Dermis microvascular lymphatic vessel endothelial cell (primary cell): ENCODE measurements around the gene FILIP1L. TPM values are rescaled to one million over a fixed set of nuclear protein-coding genes. Genes with fewer than 3 reads are reported as not detected.

Experiments
- DNase-seq, 2 donors: peaks; one replicate each; pipeline versions ENCODE4 v3.0.0 to v3.0.0-alpha.2; 2010; ENCODE audit warnings: low read depth in 2 of 2
- total RNA-seq: library from RNA; depleted of rRNA; stranded (reverse); fragments of >200 nt; gene quantifications from 2 replicates; pipeline ENCODE4 v1.2.1, GENCODE V29; 2014

FILIP1L gene
- total RNA-seq, 1 donor from 2014 or later: 19.0 TPM

DNA sequence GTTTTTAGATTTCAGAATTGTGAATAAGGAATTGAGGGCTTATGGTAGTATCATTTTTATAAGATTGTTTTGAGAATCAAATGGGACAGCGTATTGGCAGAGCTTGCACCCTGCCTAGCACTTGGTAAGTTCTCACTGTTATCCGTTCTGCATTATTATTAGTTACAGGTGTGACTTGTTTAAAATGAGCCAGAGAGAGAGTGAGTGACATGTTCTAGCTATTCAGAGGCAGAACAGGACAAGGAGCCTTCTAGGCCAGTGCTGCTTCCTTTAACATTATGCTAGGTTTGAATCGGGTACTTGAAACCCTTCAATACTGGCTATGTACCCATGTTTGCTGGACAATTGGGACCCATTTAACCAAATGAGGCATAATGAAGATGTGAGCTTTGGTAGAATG, 133.7 kb downstream of the FILIP1L start:
- no peak for DNase-seq

DNA sequence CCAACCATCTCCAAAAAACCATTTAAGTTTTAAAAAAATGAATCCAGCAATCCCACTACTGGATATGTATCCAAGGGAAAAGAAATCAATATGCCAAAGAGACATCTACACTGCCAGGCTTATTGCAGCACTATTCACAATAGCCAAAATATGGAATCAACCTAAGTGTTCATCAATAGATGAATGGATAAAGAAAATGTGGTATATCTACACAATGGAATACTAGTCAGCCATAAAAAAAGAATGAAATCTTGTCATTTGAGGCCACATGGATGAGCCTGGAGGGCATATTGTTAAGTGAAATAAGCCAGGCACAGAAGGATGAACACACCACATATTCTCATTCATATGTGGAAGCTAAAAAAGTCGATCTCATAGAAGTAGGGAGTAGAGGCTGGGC, 136.1 kb downstream of the FILIP1L start:
- DNase-seq: no peak

DNA sequence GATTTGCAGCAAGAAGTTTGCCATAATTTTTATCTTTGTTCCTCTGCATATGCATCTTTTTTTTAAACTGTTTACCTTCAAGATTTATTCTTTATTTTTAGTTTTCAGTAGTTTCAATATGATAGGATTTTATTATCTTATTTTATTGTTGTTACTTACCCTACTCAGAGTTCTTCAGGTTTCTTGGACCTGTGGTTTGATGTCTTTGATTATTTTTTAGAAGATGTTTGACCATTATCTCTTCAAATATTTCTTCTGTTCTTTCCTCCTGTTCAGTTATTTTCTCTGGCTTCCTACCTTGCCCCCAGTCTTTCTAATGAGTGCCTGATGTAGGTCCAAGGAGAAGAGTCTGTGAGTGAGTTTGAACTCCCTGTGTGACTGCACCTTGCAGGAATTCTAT, 137.7 kb downstream of the FILIP1L start:
- DNase-seq: no peak

GRCh38 chr3:99974989-99975388, 139.3 kb downstream of the FILIP1L start:
- DNase-seq: no peak

- DNase-seq: no peak
Observed at GRCh38 chr3:99972380-99973104, 141.8 kb downstream of the FILIP1L start.

GRCh38 chr3:99971761-99972160, 142.5 kb downstream of the FILIP1L start:
- no peak for DNase-seq

DNA sequence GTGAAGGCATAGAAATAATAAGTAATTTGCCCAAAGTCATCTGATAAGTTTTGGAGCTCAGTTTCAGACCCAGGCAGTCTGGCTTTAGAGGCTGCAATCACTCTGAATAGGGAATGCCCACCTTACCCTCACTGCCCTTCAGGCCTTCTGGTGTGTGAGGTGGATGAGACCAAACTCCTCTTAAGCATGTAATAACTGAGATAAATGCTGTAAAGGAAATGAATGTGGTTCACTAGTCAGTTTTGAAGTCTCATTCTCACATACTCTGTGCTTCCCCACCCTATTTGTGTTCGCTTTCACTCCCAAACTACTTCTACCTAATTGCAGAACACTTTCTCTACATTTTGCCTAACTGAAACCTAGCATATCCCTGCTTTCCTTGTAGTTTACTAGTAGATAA, 144.1 kb downstream of the FILIP1L start:
- no peak for DNase-seq

DNA sequence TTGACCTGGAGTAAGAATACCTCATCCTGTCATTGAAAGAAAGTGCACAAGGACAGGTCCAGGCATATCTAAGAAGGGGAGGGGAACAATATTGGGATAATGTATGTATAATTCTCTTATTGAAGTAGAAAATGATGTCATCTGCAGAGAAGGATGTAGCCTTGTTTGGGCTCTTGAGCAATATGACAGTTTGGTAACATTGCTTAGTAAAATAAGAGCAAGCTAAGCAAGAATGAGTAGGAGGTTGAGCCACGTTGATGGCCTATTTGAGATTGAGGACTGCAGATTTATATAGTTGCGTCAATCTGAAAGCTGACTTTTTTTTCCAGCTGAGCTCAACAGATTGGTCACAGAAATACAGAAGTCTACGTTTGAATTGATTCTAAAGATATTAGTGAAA, 145.2 kb downstream of the FILIP1L start:
- no peak for DNase-seq

- DNase-seq: no peak
Observed at GRCh38 chr3:99967796-99968195, 146.5 kb downstream of the FILIP1L start.

DNA sequence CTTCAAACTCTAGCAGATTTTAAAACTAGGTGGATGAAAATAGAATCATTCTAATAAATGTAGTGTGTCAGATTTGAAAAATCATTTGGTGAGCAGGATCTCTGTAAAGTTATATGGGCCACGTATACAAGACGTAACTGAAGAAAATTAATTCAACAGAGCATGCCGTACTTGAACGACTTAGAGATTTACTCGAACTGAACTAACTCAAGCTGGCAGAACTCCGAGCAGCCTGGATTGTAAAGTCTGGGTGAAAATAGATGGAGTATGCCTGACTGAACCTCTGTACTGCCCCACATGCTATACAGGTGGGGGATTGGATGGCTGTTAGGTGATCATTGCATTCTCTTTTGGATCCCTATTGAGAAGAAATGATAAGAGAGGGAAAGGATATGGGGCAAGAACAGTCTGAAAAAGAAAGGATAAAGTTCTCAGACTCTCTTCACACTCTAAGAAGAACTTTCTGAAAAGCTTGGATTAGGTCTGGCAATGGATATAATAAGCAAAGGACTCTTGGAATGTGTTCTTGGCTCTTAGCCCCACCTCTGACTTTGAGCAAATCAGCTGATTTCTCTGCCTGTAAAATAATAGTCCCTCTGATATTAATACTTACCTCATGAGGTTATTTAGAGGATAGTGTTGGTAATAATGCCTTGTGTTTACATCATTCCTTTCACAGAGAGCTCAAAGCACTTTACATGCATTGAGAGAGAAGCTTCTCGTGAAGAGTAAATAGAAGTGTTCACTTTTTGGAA, 147.5 kb downstream of the FILIP1L start:
- DNase-seq: no peak

GRCh38 chr3:99965681-99966408, 148.5 kb downstream of the FILIP1L start:
- no peak for DNase-seq

DNA sequence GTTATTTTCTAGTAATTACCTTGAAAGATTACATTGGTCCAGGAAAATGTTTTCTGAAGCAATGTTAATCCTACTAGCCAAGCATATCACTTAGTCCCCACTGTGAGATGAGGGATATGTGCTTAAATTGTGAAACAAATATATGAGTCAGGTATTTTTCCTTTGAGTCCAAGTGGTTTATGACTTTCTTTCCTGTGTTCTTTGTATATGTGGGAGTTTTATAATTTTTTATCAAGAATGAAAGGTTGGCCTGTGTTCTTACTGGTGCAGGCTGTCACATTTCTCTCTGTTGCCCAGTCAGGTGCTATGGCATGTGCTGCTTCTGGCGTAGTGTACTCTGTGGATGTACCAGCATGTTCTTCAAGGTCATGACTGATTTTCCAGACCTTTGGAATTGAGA, 149.2 kb downstream of the FILIP1L start:
- peak; percentile 26 to 75 for DNase-seq

GRCh38 chr3:99962703-99963102, 151.6 kb downstream of the FILIP1L start:
- no peak for DNase-seq

DNA sequence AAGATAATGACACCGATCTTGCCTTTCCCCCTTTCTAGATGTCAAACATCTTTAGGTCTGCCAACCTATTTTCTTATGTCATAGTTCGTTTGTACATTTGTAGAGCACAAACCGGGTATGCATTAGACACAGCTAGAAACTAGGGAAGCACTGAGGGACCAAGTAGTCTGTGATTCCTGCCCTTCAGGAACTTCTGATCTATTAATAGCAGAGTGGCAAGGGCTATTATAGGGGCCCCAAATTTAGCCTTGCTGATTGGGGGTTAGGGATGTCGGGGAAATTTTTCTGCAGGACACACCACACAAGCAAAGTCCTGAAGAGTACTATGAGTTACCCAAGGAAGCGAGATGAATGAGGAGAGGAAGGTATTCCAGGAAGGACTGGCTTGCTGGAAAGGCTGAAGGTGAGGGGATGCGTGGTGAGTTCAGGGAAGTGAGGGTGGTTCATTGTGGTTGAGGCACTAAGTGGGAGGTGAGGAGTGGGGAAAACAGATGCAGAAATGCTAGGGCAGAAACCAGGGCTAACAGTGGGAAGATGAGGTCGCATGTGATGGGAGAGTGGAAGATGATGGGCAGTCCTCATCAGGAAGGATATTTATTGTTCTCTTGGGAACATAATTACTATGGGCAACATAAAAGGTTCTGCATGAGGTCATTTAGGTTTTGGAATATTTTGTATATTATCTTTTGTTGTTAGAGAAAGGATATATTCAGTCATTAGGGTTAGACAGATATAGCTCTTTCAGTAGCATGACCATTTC, 152.4 kb downstream of the FILIP1L start:
- peak in 1 of 2 donors; percentile 10 for DNase-seq

DNA sequence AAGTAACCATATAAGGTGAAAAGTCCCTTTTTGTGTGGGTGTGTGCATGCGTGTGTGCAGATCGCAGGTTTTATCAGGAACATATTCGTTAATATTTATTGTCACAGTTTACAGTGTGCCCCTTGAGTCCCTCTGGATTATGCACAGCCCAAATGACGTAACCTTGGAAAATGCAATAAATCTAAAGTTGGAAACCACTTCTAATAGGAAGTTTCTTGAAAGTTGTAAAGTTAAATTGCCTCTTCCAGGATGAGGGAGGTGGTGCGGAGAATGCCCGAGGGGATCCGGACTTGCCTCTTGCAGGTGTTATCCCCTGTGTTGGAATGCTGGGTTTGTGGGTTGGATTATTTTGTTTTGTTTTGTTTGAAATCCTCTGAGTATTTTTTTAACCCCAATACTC, 153.4 kb downstream of the FILIP1L start:
- no peak for DNase-seq

- DNase-seq: no peak
Observed at GRCh38 chr3:99960123-99960878, 154.0 kb downstream of the FILIP1L start.

- no peak for DNase-seq
Observed at GRCh38 chr3:99958222-99958912, 155.9 kb downstream of the FILIP1L start.

DNA sequence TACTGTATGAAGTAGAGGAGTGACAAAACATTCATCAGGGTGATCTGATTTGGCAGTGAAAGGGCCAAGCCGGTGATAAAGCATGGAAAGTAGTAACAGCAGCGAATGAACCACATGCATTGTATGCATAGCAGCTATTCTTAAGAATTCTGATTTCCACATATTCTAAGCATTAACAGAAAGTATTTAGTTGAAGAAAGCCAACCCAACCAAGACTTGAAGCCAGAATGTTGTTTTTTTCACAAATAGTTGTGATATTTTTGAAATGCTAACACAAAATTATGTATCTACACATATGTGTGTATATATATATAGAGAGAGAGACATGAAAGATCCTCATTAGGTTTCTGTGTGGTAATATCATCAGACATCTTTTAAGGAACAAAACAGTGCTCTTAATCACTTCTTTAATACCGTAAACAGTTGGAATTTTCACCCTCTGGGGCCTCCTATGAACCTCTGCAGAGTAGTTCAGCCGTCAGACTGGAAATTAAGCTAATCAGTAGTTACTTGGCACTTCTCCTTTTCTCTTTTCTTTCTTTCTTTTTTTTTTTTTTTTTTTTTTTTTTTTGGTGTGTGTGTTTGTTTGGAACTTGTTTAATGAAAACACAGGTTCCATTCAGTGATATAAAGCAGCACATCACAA, 157.0 kb downstream of the FILIP1L start:
- no peak for DNase-seq

GRCh38 chr3:99955773-99956562, 158.3 kb downstream of the FILIP1L start:
- no peak for DNase-seq
